ENCODE data around the gene ZBTB7A.
A peak's percentile ranks its signal among the peaks of the same experiment; 100 is the strongest.

The ZBTB7A gene

DNA sequence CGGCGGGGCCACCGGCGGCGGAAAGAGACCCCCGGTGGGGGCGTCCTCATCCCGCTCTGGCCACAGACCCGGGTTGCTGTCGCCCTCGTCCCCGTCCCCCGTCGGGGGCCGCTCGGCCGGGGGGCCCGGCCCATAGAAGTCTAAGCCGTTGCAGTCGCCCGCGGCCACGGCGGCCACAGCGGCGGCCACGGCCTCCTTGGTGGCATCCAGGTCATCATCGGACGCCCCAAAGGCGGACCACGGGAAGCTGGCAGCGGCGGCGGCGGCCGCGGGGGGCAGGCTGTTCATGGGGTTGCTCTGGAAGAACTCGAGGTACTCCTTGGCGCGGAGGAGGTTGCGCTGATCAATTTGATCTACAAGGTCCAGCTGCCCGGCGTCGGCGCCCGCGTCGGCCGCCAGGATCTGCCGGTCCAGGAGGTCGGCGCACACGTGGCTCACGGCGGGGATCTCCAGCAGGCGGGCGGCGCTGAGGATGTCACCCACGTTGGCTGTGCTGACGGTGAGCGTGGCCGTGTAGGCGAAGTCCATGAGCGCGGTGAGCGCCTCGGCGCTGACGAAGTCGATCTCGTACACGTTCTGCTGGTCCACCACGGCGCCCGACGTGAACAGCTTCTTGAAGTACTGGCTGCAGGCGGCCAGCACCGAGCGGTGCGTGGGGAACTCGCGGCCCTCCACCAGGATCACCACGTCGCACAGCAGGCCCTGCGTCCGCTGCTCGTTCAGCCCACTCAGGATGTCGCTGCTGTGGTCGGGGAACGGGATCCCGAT, 12.1 kb downstream of the ZBTB7A start:
- DNase-seq = no peak
- no peak for ATAC-seq

DNA sequence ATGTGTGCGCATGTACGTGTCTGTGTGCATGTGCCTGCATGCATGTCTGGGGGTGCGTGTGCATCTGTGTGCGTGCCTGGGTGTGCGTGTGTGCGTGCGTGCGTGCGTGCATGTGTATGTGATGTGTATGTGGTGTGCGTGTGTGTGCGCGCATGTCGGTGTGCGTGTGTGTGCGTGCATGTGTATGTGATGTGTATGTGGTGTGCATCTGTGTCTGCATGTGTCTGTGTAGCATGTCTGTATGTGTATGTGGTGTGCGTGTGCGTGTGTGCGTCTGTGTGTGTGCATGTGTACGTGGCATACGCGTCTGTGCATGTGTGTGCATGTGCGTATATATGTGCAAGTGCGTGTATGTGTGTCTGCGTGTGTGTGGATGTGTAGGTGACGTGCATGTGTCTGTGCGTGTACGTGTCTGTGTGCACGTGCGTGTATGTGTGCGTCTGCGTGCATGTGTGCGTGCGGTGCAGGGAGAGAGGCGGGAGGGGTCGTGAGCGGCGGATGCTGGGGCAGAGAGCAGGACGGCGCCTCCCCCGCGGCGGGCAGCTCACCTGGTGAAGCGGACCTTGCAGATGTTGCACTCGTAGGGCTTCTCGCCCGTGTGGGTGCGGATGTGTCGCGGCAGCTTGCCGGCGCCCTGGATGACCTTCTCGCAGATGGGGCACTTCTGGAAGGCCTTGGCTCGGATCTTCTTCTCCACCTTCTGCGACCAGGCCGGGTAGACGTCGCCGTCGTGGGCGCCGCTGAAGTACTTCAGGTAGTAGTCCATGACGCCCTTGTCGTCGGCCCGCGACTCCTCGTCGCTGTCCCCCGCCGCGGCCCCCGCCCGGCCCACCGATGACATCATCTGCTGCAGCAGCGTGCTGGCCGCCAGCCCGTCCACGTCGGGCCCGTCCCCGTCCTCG, 13.0 kb downstream of the ZBTB7A start:
- ATAC-seq (no peak), DNase-seq (no peak)

DNA sequence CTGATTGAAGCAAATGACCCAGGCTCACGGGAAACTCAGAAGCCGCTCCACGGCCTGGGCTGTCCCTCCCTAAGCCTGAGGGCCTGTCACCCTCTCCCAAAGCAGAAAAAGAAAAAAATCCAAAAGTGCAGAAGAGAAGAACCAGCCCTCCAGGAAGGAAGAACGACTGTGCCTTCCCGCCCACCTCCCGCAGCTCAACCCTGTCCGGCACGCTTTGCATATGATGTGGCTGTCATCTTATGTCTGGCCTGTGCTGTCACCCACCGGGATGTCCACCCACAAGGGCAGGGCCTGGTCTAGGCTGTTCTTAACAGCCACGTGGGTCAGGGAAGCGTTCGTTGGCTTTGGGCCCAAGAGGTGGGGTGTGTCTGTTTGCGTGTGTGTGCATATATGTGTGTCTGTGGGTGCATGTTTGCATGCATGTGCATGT, 13.7 kb downstream of the ZBTB7A start:
- ATAC-seq (no peak), DNase-seq (no peak)

DNA sequence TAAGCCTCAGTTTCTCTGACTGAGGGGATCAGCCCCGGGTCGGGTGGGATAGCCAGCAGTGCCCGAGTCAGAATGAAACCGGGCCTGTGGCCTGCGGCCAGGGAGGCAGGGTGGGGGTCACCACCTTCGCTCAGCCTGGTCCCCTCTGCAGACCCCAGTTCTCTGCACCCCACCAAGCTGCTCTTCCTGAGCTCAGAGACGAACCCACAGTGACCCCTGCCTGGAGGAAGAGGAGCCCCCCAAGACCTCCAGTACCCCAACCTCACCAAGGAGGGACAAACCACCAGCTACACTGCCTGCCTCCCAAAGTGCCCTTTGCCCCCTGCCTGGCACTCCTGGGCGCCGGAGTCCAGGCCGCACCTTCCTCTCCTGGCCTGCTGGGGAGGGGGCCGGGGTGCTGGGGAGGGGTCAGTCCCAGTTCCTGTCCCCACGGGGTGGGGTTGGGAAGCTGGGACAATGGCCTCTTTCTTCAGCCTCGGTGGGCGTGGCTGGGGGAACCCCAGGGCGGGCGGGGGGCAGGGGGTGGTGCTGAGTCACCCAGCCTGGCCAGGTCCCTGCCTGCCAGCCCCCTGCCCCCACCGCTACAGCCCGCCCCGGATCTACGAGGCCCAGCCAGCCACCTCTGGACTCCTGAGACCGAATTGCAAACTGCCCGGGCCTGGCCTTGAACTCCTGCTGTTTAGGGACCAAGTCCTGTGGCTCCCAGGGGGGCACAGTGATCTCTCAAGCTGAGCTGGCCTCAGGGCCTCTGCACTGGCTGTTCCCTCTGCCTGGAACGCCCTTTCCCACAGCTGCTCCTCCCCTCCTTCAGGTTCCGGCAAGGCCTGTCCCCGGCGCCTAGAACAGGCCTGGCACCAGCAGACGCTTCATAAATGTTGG, 14.3 kb downstream of the ZBTB7A start:
- peak; percentile 24 for ATAC-seq
- DNase-seq = no peak

DNA sequence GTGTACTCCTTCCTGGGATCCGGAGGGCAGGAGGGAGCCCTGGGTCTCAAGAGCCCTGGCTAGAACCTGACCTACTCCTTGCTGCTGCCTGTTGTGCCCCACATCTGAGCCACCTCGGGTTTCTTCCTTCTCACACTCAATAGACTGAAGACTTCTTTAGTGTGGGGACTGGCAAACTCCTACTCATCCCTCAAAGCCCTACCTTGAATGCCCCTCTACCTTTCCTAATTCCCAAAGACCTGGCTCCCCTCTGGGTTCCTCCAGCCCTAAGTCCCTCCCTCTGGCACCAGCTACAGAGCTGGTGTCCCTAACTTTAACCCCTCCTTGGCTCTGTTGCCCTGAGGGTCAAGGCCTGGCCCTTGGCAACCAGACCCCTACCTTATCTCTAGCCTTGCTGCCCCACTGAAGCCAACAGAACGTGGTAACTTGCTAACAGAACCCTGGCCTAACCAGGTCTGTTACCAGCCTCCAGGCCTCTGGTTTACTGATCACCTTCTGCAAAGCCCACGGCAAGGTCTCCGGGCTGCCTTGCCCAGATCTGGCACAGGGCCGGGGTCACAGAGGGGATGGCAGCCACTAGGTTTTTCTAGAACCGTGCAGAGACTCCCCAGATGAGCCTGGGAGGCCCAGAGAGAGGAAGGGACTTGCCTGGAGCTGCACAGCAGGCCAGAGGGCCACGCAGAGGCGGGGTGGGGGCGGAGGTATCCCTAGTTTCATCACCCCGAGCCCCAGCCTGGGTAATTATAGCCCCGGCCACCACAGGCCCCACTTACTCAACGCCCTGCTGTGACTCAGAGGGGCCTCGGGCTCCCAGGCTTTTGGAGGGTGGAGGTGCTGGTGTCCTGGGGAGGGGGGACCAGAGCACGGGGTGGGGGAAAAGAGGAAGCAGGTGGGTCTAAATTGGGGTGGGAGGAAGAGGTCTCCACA, 15.3 kb downstream of the ZBTB7A start:
- DNase-seq (peak; percentile 69), ATAC-seq (peak; percentile 78)

DNA sequence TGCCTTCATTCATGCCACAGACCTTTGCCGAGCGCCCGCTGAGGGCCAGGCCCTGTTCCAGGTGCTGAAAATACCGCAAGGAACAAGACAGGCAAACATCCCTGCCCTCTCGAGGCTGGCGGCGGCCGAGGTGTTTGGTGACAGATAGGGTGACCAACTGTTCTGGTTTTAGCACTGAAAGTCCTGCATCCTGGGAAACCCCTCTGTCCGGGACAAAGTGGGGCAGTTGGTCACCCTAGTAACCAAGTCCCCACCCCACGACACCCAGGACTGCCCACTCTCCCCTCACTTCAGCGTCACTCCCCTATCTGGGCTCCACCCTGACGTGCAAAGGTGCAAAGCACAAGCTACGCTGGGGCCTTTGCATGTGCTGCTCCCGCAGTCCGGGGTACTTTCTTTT, 17.3 kb downstream of the ZBTB7A start:
- ATAC-seq = no peak
- DNase-seq = no peak

DNA sequence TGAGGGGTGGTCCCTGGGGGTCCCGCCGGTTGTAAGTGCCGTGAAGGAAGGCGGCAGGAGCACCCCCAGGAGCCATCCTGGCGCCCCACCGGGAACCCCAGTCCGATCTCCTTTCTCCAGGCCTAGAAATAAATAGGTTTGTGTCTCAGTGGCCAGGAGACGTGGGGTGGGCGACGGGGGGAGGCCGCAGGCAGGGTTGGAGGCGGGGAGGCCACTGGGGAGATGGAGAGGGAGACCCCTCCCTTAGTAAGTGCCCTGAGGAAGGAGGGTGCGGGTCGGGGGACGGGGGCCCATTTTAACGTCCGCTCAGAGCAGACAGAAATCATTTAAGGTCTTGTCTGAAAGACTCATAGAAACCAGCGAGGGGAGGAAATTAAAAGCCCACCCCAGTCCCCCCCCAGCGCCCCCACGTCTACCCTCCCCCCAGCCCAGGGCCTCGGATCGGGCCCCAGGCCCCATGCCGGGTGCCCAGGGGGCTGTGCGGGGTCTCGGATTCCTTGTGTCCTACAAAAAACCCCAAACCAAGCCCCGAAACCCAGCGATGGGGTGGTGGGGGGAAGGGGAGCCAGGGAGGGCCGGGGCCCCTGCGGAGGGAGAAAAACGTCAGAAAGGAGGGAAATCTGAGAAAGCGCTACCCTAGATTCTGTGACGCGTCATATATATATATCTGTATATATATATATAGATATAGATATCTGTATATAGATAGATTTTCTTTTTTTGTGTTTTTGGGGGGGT, 19.6 kb downstream of the ZBTB7A start:
- ATAC-seq (no peak), DNase-seq (no peak)

DNA sequence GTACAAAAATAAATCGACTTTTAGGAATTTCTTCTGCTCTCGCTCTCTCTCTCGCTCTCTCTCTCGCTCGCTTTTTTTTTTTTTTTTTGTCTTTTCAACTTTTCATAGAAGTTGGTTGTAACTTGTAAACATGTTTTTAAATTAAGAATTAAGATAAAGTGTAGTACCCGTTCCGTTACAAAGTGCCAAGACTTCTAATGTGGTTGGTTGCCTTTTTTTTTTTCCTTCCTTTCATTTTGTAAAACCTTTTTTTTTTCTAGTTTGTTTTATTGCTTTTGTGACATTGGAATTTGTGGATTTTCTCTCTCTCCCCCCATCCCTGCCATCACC, 20.4 kb downstream of the ZBTB7A start:
- DNase-seq = no peak
- no peak for ATAC-seq

DNA sequence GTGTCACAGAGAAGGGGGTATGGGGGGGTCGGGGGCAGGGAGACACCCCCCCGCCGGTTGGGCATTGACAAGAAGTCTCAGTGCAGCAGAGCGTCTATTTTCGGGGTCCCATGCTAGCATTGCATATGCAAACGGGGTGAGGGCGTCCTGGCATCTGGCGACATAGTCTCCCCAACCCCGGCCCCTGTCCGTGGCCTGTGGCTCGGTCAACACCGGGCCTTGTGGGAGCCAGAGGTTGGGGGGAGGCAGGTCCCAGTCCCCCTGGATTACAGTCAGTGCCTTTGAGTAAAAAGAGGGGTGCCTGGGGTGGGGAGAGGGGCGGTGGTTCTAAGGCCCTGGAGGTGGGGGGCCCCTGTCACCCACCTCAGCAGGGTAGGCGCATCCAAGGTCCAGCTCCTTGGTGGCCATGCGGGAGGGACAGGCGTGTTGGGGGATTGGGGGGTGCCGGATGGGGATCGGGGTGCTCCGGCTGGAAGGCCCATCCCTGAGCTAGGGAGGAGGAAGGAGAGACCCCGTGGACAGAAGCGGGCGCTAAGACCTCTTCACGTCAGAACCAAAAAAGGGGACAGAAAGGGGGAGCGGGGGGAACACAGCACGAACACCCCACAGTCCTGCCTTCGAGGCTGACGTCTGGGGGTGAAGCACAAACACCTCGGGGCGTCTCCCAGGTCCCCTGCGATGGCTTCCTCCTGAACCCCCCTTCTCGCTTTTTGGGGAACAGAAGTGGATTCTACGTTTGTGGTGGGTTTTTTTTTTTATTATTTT, 20.9 kb downstream of the ZBTB7A start:
- no peak for ATAC-seq
- DNase-seq = no peak

DNA sequence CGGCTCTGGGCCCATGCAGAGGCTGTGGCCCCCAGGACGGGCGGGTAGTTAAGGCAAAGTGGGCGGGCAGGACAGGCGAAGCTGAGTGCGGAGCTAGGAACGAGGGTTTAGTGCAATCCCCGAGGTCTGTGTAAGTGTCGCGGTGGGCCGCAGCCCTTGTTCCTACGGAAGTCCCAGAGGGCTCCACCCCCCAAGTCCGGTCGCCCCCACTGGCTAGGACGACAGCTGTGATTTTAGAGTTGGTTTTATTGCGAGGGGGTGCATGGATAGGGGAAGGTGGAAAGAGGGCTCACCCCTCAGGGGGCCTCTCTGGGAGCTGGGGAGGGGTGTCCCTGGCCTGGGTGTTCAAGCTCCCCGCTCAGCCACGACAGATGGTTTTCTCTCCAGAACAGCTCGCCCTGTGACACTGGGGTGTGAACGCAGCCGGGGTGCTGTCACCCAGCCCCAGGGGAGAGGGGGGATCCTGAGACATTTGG, 21.7 kb downstream of the ZBTB7A start:
- DNase-seq (no peak), ATAC-seq (no peak)

DNA sequence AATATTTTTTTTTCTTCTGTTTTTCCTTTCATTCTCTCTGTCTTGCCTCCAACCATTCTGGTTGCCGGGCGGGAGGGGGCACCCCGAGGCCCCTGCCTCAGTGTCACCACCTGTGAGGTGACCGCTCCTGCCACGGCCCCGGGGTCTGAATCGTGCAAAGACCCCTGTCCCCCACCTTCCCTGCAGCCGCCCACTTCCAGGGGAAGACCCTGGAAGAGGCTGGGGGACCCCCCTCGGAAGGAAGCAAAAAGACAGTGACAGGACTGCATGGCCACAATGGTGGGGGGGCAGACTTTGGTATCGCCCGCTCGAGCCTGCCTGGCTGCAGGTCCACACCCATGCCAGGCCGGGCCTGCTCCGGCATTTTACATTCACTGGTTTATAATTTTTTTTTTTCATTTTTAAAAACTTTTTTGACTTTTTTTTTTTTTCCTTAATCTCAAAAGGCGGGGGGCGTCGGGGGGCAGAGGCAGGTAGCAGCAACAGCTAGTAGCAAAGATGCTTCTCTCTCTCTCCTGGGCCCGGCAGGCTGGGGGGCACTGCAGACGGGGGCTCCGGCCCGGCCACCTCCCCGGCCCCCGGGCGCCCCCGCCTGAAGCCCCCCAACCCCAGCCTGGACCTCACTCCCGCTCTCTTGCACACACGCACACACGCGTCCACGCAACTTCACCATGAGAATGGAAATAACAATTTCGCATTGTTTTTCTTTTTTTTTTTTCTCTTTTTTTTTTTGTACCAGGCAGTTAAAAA, 22.6 kb downstream of the ZBTB7A start:
- ATAC-seq (no peak), DNase-seq (no peak)

DNA sequence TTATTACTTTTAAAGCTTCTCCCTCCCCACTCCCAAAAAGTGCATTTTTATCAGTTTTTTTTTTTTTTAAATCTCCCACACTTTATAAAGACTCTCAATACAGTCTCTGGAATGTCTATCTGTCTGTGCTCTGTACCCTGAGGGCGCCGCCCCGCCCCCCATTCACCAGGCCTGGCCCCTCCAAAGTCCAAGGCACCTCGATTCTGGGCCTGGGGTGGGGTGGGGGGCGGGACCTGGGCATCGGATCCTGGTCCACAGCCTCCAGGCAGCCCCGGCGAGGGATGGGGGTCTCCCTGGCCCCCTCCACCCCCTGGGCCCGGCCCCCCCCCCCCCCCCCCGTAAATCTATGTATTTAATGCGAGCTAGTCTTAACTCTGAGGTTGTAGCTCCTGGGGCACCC, 23.3 kb downstream of the ZBTB7A start:
- DNase-seq = no peak
- no peak for ATAC-seq

DNA sequence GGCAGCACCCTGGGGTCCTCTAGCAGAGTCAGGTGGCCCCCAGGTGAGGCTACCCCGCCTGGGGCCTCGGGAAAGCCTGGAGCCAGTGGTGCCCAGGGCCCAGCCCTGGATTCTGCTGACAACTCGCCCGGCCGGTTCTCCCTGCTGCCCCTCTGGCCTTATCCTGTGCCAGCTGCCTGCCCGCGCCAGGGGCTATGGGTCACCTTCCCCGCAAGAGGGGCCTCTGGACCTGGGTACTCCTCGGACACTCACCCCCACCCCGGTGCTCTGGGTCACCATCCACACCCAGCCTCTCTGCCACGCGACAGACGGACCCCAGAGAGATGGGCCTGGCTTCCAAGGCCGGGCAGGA, 24.0 kb downstream of the ZBTB7A start:
- no peak for DNase-seq
- ATAC-seq = no peak

DNA sequence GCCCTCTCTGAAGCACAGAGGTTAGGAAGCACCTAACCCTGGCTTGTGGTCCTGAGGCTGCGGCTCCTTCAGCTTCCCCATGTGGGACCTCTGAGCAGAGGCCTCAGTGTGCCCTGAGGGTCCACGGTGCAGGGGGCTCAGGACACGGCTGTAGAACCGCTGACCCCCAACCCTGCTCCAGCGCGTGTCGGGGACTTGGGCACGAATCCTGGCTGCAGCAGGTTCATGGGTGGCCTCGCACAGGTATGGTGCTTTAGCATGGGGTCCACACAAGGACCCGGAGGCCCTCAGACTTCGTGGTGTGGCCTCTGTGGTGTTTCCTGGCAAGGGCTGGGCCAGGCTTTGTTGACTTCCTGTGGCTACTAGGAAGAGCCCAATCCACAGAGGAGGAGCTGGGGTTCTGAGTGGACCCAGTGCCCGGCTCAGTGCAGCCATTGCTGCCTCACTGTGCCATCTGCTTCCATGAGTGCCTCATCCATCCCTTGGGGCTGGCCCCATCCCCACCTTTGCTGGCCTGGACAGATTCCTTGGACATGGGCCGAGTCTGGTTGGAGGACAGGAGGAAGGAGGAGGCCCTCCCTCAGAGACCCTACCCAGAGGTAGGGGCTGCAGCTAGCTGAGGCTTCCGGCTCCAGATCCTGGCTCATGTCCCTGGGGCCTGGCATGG, 24.5 kb downstream of the ZBTB7A start:
- DNase-seq (no peak), ATAC-seq (peak; percentile 12)

DNA sequence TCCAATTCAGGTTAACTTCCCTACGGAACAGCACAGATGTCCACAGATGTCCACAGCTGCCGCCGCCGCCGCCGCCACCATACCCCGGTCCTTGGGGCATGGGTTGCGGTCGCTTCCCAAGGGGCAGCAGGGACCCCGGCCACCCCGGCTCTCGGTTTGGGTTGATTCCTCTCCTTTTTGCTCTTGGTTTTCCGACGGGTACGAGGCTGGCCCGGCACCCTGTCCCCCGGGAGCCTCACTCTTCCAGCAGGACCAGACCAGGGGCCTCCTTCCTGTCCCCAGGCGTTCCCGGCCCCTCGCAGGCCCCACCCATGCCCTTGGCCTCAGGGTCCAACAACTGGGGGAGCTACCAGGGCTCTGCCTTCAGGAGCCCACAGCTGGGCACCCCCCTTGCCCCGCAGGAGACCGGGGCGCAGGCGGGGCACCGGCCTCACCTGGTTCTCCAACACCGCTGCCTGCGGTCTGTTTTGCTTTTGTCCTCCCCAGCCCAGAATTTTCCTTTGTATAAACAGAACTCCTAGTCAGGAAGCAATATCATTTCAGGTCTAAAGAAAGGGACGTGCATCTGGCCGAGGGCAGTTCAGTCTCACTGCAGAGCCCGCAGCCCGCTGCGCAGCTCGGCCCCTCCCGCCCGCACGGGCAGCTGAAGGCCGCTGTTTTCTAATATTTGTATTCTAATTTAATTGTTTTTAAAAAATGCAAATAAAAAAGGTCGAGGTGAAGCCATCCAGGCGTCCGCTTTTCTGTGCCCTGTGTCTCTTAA, 27.9 kb downstream of the ZBTB7A start:
- DNase-seq (no peak), ATAC-seq (no peak)

DNA sequence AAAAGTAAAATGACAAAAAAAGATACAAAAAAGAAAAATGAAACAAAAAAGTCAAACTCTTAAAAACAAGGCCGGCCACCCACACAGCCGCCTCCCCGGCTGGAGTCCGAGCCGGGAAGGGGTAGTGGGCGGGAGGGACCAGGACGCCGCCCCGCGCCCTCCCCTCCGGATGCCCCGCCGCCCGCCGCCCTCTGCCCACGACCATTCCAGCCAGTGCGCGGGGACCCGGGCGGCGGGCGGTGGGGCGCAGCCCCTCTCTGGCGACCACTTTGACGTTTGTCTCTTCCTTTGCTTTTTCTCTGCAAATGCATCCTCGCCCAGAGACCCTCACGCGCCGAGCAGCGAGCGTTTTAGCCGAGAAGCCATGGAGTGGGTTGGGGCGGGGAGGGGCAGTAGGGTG, 28.6 kb downstream of the ZBTB7A start:
- DNase-seq (no peak), ATAC-seq (no peak)

DNA sequence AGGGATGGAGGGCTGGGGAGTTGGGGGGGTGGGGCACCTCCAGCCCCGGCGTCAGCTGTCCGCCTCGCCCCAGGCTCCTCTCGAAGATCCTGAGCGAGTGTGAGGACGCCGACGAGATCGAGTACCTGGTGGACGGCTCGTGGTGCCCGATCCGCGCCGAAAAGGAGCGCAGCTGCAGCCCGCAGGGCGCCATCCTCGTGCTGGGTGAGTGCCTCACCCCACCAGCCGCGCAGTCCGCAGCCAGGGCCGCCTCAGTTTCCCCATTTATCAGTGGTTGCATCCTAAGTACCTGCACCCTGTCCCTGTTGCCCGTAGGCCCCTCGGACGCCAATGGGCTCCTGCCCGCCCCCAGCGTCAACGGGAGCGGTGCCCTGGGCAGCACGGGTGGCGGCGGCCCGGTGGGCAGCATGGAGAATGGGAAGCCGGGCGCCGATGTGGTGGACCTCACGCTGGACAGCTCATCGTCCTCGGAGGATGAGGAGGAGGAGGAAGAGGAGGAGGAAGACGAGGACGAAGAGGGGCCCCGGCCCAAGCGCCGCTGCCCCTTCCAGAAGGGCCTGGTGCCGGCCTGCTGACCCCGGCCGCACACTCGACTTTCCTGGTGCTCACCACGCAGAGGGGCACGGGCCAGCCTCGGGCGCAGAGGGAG, 29.3 kb downstream of the ZBTB7A start:
- no peak for ATAC-seq
- no peak for DNase-seq
